Heart left ventricle (tissue), 16 donors: ENCODE data around the gene EML6. TPM values are rescaled to one million over a fixed set of nuclear protein-coding genes. Genes with fewer than 3 reads are reported as not detected.

ENCODE experiments used
- ATAC-seq, 4 donors: fragments of 200-7000 bp; cut with Tn5 transposase; one replicate each; pipeline ENCODE4 v1.9.1; 2020 to 2022; ENCODE audit warnings: moderate library complexity in 4 of 4, mild to moderate bottlenecking in 3 of 4, moderate number of reproducible peaks in 1 of 4
- DNase-seq, 5 donors: peaks; one replicate each; pipeline ENCODE4 v3.0.0-alpha.2; 2020
- H3K27ac ChIP-seq, 12 donors: fragments of 200-600 bp; sonication (generic) in 4 of 12; one replicate each; pipeline versions ENCODE4 v1.5.0 to v1.8.0; 2016 to 2022; ENCODE audit warnings: mild to moderate bottlenecking in 2 of 12
- H3K27me3 ChIP-seq, 9 donors: fragments of 200-600 bp; sonication (generic) in 2 of 9; one replicate each; pipeline versions ENCODE4 v1.5.1 to v1.8.0; 2016 to 2022; ENCODE audit warnings: mild to moderate bottlenecking in 3 of 9
- H3K36me3 ChIP-seq, 9 donors: fragments of 200-600 bp; sonication (generic) in 2 of 9; one replicate each; pipeline versions ENCODE4 v1.5.0 to v1.8.0; 2018 to 2022; ENCODE audit warnings: mild to moderate bottlenecking in 2 of 9
- H3K4me1 ChIP-seq, 12 donors: fragments of 200-600 bp; sonication (generic) in 4 of 12; one replicate each; pipeline versions ENCODE4 v1.5.0 to v1.8.0; 2016 to 2022; ENCODE audit warnings: mild to moderate bottlenecking in 3 of 12
- H3K4me3 ChIP-seq, 12 donors: fragments of 200-600 bp; sonication (generic) in 4 of 12; one replicate each; pipeline versions ENCODE4 v1.5.0 to v1.8.0; 2017 to 2022; ENCODE audit warnings: mild to moderate bottlenecking in 9 of 12, moderate library complexity in 4 of 12
- H3K9me3 ChIP-seq, 12 donors: fragments of 200-600 bp; sonication (generic) in 4 of 12; one replicate each; pipeline versions ENCODE4 v1.5.0 to v1.8.0; 2016 to 2022; ENCODE audit warnings: mild to moderate bottlenecking in 1 of 12
- CTCF ChIP-seq, 12 donors: fragments of 200-600 bp; sonication (generic) in 4 of 12; IDR thresholded peaks; one replicate each; pipeline versions ENCODE4 v1.5.0 to v1.8.0; 2018 to 2022; ENCODE audit warnings: antibody characterized with exemption in 12 of 12, mild to moderate bottlenecking in 5 of 12
- POLR2A ChIP-seq, 2 donors: fragments of 450-650 bp; IDR thresholded peaks; one replicate each; pipeline ENCODE4 v1.6.1; 2017; ENCODE audit warnings: antibody characterized with exemption in 2 of 2, mild to moderate bottlenecking in 2 of 2, moderate library complexity in 2 of 2
- WGBS, 4 donors: extraction: QIAGEN DNeasy Blood & Tissue Kit in 2 of 4; methylation state at CpG; one replicate each; pipeline versions ENCODE4 v1.1.5 to v1.1.7; 2013 to 2018; 5-methylcytosine and 5-hydroxymethylcytosine counted together
- intact Hi-C, 10 donors: fragments of 100-400 bp; cut with DNase I; formaldehyde crosslinking; loops; one replicate each; pipeline versions ENCODE4 v1.11.1 to v1.14.2; 2022
- polyA plus RNA-seq, 2 donors: library from polyadenylated mRNA; stranded (reverse); fragments of 200-250 nt; gene quantifications; one replicate each; pipeline ENCODE4 v1.2.3, GENCODE V29; 2013
- total RNA-seq, 9 donors: library from RNA; depleted of rRNA in 2 of 9; stranded (reverse); fragments of >200 nt in 2 of 9; fragmentation: NEBNext Ultra II Directional in 3 of 9; extraction: Animal tissue kit (Norgen Biotek cat#: 25700) in 3 of 9; gene quantifications; one replicate each; pipeline versions ENCODE4 v1.1.0 to v1.2.4, GENCODE V29; 2016 to 2023
- donor health status: ischemic (EF 13 %, LVEDD 7.1; RV severe dilation, severe dysfunction).
- donor health status: healthy with polysubstance abuse.
- donor health status: DM: no; HTN: yes; CAD: no.
- donor health status: DM: no; HTN: no; CAD: no.
- donor health status: ischemic (EF 25% LVEDD 6.9; RV normal size, moderate dysfunction).
- donor health status: ischemic (EF 25% LVEDD 5.7; RV mildly dilated, moderate dysfunction).
- donor health status: healthy.
- donor health status: DM: yes; HTN: yes; CAD: no.
- donor health status: ischemic (EF 35%, LVEDD 5.7; RV mildly dilated, moderate dysfunction).
- donor health status: nonischemic (EF 11% LVEDD 7.7; RV severe dilation, severe dysfunction).
- donor health status: DM: yes; HTN: yes; CAD: no.
- donor health status: PGD.
- donor health status: ischemic (EF 29% LVEDD 5.4; RV normal size, mild dysfunction).
- donor health status: nonischemic (EF 23%, LVEDD 6.1; RV moderate dilation, normal function).

EML6 gene
- total and polyA plus RNA-seq, 11 donors = 0.08 to 1.2 (median 0.58) TPM

GRCh38 chr2:54814389-54815147 is 91.1 kb downstream of the EML6 start:
- no peak for DNase-seq
- Histone ChIP-seq H3K27me3 (no peaks in the 10 kb centered on the region), H3K36me3 (no peaks in the 10 kb centered on the region), H3K4me1 (no peaks in the 10 kb centered on the region), H3K27ac (no peak overlapping the region), H3K9me3 (no peaks in the 10 kb centered on the region), H3K4me3 (no peak overlapping the region)
- ATAC-seq = no peak
- intact Hi-C loops = no loop called here
- WGBS, 4 donors = 62 to 71% (median 65%) methylated on average over 9 of the region's 9 CpGs
- TF ChIP-seq CTCF (IDR thresholded peaks at IDR 0.05) = no peak

GRCh38 chr2:54815148-54815539 is 91.7 kb downstream of the EML6 start:
- intact Hi-C loops = no loop called here
- no peaks in the 10 kb centered on the region for H3K36me3 ChIP-seq
- no peak for ATAC-seq
- H3K4me3 ChIP-seq = no peak overlapping the region
- H3K4me1 ChIP-seq = no peaks in the 10 kb centered on the region
- no peaks in the 10 kb centered on the region for H3K9me3 ChIP-seq
- no peak overlapping the region for H3K27ac ChIP-seq
- TF ChIP-seq POLR2A (IDR thresholded peaks at IDR 0.05) = no peak
- no peak for TF ChIP-seq CTCF (IDR thresholded peaks at IDR 0.05)
- 87 to 95% (median 89%) methylated on average over 1 of the region's 1 CpG for WGBS, 4 donors
- DNase-seq = no peak
- H3K27me3 ChIP-seq = no peaks in the 10 kb centered on the region

- no peak overlapping the region for H3K27ac ChIP-seq
- intact Hi-C loops = no loop called here
- no peak for TF ChIP-seq CTCF (IDR thresholded peaks at IDR 0.05)
- TF ChIP-seq POLR2A (IDR thresholded peaks at IDR 0.05) = no peak
- H3K4me3 ChIP-seq = no peak overlapping the region
- no peak for ATAC-seq
- H3K9me3 ChIP-seq = no peaks in the 10 kb centered on the region
- H3K4me1 ChIP-seq = no peaks in the 10 kb centered on the region
- no peaks in the 10 kb centered on the region for H3K36me3 ChIP-seq
- H3K27me3 ChIP-seq = peaks cover 0 to 9% (median 0%) of the 10 kb centered on the region in 9 donors
- 63 to 86% (median 83%) methylated on average over 2 of the region's 2 CpGs for WGBS, 4 donors
- DNase-seq = no peak
Observed at GRCh38 chr2:54818226-54818625, 94.8 kb downstream of the EML6 start.

- peaks cover 0 to 9% (median 0%) of the 10 kb centered on the region in 9 donors for H3K27me3 ChIP-seq
- no peaks in the 10 kb centered on the region for H3K9me3 ChIP-seq
- H3K4me1 ChIP-seq = no peaks in the 10 kb centered on the region
- H3K27ac ChIP-seq = no peak overlapping the region
- intact Hi-C loops = no loop called here
- DNase-seq (no peak), ATAC-seq (no peak)
- no peaks in the 10 kb centered on the region for H3K36me3 ChIP-seq
- no peak overlapping the region for H3K4me3 ChIP-seq
- TF ChIP-seq POLR2A (IDR thresholded peaks at IDR 0.05) (no peak), CTCF (IDR thresholded peaks at IDR 0.05) (no peak)
- 67 to 74% (median 71%) methylated on average over 3 of the region's 3 CpGs for WGBS, 4 donors
Observed at GRCh38 chr2:54820558-54820957, 97.1 kb downstream of the EML6 start.
